Prostate gland (tissue), 2 donors: ENCODE measurements around the gene WNT11. TPM values are rescaled to one million over a fixed set of nuclear protein-coding genes. Genes with fewer than 3 reads are reported as not detected.

Experiments
- DNase-seq: peaks from one replicate; pipeline ENCODE4 v3.0.0-alpha.2; 2019; ENCODE audit warnings: low spot score
- H3K27ac ChIP-seq, 2 donors: fragments of 200-600 bp; sonication (generic); 2 replicates each; pipeline ENCODE4 v1.5.1; 2017 to 2019
- H3K27me3 ChIP-seq: fragments of 200-600 bp; sonication (generic); replicated peaks from 2 replicates; pipeline ENCODE4 v1.5.1; 2019; ENCODE audit not compliant: insufficient read depth
- H3K36me3 ChIP-seq, 2 donors: fragments of 200-600 bp; sonication (generic); 1 replicate in 1 of 2; 2 replicates in 1 of 2; pipeline versions ENCODE4 v1.5.1 to v1.8.1; 2017 to 2019
- H3K4me1 ChIP-seq: fragments of 200-600 bp; sonication (generic); replicated peaks from 2 replicates; pipeline ENCODE4 v1.5.1; 2019
- H3K4me3 ChIP-seq, 2 donors: fragments of 200-600 bp; sonication (generic); 2 replicates each; pipeline ENCODE4 v1.5.1; 2017 to 2019
- H3K9me3 ChIP-seq: fragments of 200-600 bp; sonication (generic); 2 replicates; pipeline ENCODE4 v1.5.1; 2017
- CTCF ChIP-seq, 4 experiments: fragments of 200-600 bp in 2 of 4; fragments of 450-650 bp in 2 of 4; sonication (generic) in 2 of 4; IDR thresholded peaks; 1 replicate in 3 of 4; 2 replicates in 1 of 4; pipeline ENCODE4 v1.5.1; 2016 to 2019; ENCODE audit warnings: antibody characterized with exemption in 4 of 4, mild to moderate bottlenecking in 2 of 4, moderate library complexity in 2 of 4
- POLR2A ChIP-seq: fragments of 450-650 bp; IDR thresholded peaks from one replicate; pipeline ENCODE4 v1.6.1; 2016; ENCODE audit warnings: antibody characterized with exemption, mild to moderate bottlenecking
- POLR2AphosphoS5 ChIP-seq: sonication (generic); formaldehyde crosslinking; IDR thresholded peaks from one replicate; pipeline ENCODE4 v1.6.1; 2017; ENCODE audit warnings: antibody characterized with exemption
- WGBS: methylation state at CpG from one replicate; pipeline ENCODE4 v1.1.5; 2018; 5-methylcytosine and 5-hydroxymethylcytosine counted together
- intact Hi-C: fragments of 100-400 bp; cut with DNase I; formaldehyde crosslinking; loops from one replicate; pipeline ENCODE4 v1.14.2; 2022
- total RNA-seq, 2 donors: library from RNA; depleted of rRNA; stranded (reverse); fragments of >200 nt; gene quantifications; one replicate each; pipeline ENCODE4 v1.1.0, GENCODE V29; 2016

Gene WNT11
- total RNA-seq, 2 donors from 2014 or later, result 4.1 to 9.3 TPM

- H3K27ac ChIP-seq, result no peak overlapping the region
- no peak for DNase-seq
- 92% methylated on average over 11 of the region's 15 CpGs for WGBS
- H3K27me3 ChIP-seq, result no peaks in the 10 kb centered on the region
- H3K4me1 ChIP-seq, result no peaks in the 10 kb centered on the region
- no peaks in the 10 kb centered on the region for H3K9me3 ChIP-seq
- TF ChIP-seq CTCF (IDR thresholded peaks at IDR 0.05), result no peak
- no peak for TF ChIP-seq POLR2AphosphoS5
- TF ChIP-seq POLR2A, result no peak
- intact Hi-C loops, result loop anchor here (5.0 kb wide), 1 partner anchor 155 kb away; no protein-coding TSS in a partner anchor
- no peak overlapping the region for H3K4me3 ChIP-seq
- H3K36me3 ChIP-seq, result no peaks in the 10 kb centered on the region
Observed at GRCh38 chr11:76162336-76163288, 43.7 kb downstream of the WNT11 start.

GRCh38 chr11:76161261-76161961 is 44.9 kb downstream of the WNT11 start:
- TF ChIP-seq CTCF (IDR thresholded peaks at IDR 0.05) (no peak), POLR2A (no peak), POLR2AphosphoS5 (no peak)
- Histone ChIP-seq H3K4me3 (no peak overlapping the region), H3K36me3 (no peaks in the 10 kb centered on the region), H3K4me1 (no peaks in the 10 kb centered on the region), H3K27me3 (no peaks in the 10 kb centered on the region), H3K27ac (no peak overlapping the region), H3K9me3 (no peaks in the 10 kb centered on the region)
- WGBS, result 11% methylated on average over 23 of the region's 24 CpGs
- intact Hi-C loops, result loop anchor here (5.0 kb wide), 1 partner anchor 156 kb away; no protein-coding TSS in a partner anchor
- no peak for DNase-seq

GRCh38 chr11:76160856-76161255 is 45.4 kb downstream of the WNT11 start:
- H3K27me3 ChIP-seq, result no peaks in the 10 kb centered on the region
- no peaks in the 10 kb centered on the region for H3K9me3 ChIP-seq
- no peaks in the 10 kb centered on the region for H3K4me1 ChIP-seq
- TF ChIP-seq POLR2AphosphoS5 (no peak), CTCF (IDR thresholded peaks at IDR 0.05) (no peak), POLR2A (no peak)
- H3K4me3 ChIP-seq, result no peak overlapping the region
- no peaks in the 10 kb centered on the region for H3K36me3 ChIP-seq
- H3K27ac ChIP-seq, result no peak overlapping the region
- DNase-seq, result no peak
- whole genome bisulfite sequencing, result 89% methylated on average over 7 of the region's 8 CpGs
- intact Hi-C loops, result loop anchor here (5.0 kb wide), 1 partner anchor 156 kb away; no protein-coding TSS in a partner anchor

- Histone ChIP-seq H3K27ac (no peak overlapping the region), H3K36me3 (no peaks in the 10 kb centered on the region), H3K4me1 (no peaks in the 10 kb centered on the region), H3K4me3 (no peak overlapping the region), H3K9me3 (no peaks in the 10 kb centered on the region), H3K27me3 (no peaks in the 10 kb centered on the region)
- 81% methylated on average over 14 of the region's 14 CpGs for WGBS
- intact Hi-C loops, result loop anchor here (5.0 kb wide), 1 partner anchor 157 kb away; no protein-coding TSS in a partner anchor
- TF ChIP-seq POLR2AphosphoS5 (no peak), POLR2A (no peak), CTCF (IDR thresholded peaks at IDR 0.05) (no peak)
- no peak for DNase-seq
Observed at GRCh38 chr11:76159983-76160661, 46.2 kb downstream of the WNT11 start.
